ENCODE data around the gene CREB3.

CREB3 gene

DNA sequence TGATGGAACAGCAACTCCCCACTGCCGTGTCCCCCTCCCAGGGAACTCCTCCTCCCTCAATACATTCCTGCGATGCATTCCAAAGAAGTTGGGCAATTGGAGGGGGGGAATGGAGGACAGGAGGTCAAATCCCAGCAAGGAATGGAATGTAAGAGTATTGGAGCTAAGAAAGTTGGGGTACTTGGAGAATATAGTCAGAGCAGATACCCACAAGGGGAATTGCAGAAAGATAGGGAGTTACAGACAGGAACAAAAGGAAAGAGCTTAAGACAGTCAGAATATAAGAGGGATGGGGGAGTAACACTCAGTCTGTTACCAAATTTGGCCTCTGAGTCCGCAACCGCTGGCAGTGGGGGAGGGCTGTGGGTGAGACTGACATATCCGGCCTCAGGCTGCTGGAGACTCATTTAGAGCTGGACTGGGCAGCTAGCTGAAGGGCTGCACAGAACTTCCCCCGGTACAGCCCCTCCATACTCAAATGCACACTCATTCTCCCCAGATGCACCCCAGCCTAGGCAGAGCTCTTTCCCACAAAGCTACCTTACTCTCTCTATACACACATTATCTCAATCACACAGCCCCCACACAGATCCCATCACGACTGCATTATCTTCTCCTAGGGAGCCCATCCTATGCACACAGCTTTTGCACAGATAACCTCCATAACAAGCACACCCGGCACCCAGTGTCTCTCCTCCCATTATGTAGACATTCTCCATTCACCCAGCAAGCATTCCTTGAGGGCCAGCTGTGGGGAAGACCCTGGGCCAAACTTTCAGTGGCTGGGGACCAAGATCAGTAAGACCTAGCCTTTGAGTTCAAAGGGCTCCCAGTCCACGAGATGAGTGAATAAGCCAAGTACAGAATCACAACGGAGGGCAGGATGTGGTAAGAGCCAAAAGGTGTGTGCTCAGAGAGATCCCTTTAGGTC lies 4.2 kb upstream of the CREB3 start:
- no peak for DNase-seq

DNA sequence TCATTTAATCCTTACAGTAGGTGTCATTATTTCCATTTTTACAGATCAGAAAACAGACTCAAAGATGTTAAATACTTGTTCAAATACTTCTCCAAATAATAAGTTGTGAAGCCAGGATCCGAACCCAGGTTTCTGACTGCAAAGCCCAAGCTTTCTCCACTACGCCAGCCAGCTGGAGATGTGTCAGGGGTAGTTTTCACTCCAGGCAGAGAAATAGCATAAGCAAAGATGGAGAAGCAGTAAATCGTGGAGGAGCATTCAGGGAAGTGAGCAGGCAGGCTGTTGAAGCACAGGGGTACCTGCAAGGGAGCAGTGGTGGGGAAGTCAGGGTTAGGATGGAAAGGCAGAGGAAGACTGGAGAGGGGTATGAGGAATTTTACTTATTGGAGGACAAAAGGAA lies 3.4 kb upstream of the CREB3 start:
- DNase-seq, result no peak

DNA sequence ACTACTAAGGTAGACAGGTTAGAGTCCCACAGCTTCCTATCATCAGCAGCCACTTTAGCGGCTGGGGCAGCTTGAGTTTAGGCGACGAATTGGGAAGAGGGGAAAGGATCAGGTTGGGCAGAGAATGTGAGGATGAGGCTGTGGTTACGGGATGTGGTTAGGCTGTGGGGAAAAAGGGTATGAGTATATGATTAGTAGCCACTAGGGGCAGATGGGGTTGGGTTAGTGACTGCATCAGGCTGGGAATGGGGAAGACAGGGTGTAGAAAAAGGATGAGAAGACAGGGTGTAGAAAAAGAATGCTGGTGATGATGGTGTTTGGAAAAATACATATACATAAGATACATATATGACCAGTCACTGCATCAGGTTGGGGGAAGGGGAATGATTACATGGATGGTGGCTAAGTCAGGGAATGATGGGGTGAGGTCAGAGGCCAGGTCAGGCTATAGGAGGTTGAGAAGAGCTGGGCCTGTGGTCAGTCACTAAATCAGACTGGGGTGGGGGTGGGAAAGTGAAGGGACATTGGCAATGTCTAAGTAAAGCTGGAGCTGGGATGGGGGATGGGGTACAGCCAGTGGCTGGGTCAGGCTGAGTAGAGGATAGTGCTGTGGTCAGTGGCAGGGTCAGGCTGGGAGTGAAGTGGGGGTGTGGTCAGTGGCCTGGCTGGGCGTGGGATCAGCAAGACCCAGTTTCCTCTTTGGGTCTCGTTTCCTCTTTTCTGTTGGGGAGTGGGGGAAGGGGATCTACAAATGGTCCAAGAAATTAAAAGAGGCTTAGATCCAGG lies 2.6 kb upstream of the CREB3 start:
- no peak for DNase-seq

DNA sequence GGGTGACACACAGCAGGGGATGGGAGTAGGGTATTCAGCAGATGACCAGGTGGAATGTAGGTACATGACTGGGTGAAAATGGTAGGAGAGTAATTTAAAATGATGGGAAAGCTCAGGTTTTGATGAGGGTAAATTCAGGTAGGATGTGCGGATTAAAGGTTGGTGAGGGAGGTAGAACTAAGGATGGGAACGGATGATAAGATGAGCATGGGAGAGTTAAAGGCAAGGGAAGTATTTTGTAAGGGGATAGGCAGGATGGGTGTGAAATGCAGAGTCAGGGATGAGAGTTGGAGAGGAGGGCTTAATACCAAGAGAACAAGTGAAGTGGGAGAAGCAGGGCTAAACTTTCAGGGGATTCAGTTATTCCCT lies 2.0 kb upstream of the CREB3 start:
- no peak for DNase-seq

DNA sequence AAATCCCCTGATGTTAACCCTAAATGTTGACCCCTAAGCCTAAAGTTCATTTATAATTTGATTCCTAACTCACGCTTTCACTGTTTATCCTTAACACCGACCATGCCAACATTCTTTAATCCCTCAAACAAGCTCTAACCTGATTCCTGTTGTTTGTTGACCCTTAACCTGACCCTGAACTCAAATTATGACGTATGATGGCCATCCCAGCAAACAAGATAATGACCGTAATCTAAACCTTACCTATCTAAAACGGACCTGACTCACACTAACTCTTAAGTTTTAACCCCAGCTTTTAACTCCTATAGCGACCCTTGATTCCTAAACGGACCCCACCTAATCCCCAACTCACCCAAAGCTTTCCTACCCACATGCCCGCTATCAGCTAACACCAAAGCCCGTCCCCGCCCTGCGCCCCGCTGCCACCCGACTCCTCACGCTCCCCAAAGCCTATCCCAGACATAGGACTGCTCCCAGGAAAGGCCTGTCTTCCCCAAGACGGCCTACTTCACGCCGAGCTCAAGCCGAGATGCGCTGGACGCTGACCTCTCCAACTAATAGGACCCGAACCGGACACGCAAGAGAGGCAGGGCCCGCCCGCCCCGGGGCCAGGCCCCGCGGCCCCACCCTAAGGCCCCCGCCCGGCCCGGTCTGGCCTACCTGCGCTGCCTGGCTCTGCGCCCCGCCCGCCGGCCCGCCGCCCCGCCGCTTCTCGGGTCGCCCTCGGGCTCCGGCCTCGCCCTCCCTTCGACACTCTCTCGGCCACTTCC lies 866 bp upstream of the CREB3 start:
- peak in 1 of 4 experiments; percentile 46 for DNase-seq

DNA sequence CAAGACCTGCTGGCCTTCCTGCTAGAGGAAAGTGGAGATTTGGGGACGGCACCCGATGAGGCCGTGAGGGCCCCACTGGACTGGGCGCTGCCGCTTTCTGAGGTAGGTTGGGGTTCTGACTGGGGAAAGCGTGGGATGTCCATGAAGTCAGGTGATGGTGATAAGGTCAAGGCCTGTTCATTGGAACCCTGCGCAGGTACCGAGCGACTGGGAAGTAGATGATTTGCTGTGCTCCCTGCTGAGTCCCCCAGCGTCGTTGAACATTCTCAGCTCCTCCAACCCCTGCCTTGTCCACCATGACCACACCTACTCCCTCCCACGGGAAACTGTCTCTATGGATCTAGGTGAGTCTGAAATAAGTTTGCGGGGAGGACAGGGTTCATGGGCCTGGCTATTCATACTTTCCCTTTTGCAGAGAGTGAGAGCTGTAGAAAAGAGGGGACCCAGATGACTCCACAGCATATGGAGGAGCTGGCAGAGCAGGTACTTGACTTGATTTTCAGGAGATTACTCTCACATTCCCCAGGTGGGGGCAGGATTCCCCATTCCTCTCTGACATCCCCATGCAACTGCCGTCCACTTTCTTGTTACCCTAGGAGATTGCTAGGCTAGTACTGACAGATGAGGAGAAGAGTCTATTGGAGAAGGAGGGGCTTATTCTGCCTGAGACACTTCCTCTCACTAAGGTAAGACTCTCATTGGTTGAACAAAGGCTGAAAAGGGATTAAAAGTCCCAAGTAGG lies 505 bp downstream of the CREB3 start:
- DNase-seq, result no peak

DNA sequence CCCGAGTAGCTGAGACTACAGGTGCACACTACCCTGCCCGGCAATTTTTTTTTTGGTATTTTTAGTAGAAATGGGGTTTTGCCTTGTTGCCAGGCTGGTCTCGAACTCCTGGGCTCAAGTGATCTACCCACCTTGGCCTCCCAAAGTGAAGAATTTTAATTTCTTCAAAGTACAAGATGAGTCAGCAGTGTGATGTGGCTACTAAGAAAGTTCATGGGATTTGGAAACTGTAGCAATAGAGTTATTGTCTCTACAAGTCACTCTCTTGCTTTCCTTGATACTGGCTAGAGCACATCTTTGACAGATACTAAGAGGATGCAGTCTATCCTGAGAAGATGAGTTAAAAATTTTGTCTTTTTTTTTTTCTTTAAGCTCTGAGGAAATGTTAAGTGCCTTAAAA lies 1.6 kb downstream of the CREB3 start:
- DNase-seq, result no peak

DNA sequence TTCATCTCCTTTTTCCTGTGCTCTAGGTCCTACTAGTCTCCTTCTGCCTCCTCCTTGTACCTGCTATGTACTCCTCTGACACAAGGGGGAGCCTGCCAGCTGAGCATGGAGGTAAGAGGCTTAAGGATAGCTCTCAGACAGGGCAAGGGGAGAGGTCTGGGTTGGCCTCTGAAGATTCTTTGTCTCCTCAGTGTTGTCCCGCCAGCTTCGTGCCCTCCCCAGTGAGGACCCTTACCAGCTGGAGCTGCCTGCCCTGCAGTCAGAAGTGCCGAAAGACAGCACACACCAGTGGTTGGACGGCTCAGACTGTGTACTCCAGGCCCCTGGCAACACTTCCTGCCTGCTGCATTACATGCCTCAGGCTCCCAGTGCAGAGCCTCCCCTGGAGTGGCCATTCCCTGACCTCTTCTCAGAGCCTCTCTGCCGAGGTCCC lies 3.8 kb downstream of the CREB3 start:
- peak in 3 of 4 experiments; percentile 29 to 42 (median 30) for DNase-seq

DNA sequence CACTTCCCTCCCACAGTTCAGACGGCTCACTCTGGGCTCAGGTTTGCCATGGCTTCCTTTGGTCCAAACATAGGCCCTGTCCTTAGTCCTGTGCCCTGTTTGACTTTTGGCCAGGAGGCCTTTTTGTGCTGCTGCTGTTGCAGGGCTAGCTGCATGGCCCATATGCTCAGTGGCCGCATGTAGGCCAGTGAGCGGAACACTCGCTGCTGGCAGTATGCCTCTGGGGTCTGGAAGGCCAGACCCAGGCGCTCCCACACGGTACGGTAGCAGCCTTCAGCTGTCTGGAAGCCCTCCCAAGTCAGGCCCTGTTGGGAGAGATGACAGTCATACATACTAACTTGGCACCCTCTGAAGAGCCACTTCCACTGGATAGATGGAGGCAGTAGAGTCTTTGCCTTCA lies 4.7 kb downstream of the CREB3 start:
- DNase-seq, result no peak

DNA sequence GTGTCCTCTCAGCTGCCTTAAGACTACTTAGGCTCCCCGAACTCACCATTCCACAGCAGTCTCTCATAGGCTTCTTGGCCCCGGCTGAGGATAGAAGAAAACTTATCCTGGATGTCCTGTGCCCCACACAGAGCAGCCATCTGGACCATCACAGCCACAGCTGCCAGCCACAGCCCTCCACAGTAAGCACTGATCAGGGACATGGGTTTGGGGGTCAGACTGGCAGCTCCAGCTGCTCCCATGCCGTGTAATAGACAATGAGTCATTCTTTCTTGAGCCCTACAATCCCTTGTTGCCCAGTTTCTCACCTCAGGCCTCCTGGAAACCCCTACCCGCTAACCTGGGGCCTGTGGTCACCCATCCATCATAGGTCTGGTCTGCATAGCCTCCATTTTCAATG lies 5.7 kb downstream of the CREB3 start:
- no peak for DNase-seq

DNA sequence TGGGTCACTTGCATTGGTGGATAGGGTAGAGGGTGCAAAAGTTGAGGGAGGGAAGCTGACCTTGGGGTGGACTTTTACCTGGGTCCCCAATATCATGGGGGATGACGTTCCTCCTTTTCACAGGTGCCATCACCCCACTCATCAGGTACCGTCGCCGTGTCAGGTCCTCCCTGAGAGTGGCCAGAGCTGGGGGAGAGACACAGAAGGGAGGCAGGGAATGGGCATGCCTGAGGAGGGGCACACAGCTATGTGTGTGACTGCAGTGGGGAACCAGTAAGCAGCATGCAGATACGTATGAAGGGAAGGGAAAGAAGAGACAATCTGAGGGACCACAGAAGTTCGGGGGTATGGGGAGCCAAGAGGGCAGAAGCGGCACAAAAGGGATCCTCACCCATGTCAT lies 6.5 kb downstream of the CREB3 start:
- DNase-seq, result no peak

DNA sequence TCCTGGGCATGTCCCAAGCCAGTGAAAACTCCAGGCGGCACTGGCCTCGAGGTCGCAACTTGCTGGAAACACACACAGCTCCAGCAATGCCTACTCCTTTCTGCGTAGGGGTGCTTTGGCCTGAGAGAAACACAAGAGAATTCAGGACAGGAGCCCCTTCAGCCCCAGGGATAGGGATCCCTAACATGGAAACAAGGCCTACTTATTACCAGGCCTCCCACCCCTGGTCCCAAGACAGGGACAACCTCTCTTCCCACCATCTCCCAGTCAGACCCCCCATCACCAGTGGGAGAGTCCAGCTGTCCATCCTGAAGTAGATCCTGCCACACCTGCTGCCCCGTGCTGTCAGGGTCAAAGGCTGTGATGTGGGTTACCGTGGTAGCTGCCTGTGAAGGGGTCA lies 7.8 kb downstream of the CREB3 start:
- no peak for DNase-seq

DNA sequence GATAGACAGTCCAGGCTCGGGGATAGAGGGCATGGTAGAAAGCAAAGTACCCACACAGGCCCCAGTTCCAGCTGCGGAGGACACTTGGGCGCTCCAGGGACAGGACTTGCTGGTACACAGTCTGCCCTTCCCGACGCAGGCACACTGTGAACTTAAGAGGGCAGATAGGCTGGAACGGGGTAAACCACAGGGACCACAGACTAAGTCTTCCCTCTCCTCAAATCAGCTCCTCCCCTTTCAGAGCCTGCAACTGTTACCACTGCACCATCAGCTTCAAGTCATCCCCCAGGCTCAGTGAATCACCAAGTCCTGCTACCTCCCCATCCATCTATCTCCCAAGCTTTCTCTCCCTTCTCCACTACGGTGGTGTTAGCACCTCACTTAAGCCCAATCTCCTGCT lies 9.3 kb downstream of the CREB3 start:
- no peak for DNase-seq

DNA sequence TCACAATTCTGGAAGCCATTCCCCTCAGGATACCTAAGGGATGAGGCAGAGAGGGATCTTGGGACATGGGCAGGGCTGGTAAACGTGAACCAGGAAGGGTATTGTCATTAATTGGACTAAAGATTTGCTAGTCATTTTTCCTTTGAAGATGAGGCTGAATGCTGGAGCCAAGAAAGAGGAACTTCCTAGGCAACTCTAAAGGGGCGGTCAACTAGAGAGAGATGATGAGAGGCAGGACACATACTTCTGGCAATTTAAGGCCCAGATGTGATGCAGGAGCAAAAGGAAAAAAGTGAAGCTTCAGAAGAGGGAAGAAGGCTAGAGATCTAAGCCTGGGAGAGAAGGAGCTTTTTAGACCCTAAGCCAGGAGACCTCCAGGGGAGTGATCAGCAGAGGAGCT lies 11.0 kb downstream of the CREB3 start:
- no peak for DNase-seq

DNA sequence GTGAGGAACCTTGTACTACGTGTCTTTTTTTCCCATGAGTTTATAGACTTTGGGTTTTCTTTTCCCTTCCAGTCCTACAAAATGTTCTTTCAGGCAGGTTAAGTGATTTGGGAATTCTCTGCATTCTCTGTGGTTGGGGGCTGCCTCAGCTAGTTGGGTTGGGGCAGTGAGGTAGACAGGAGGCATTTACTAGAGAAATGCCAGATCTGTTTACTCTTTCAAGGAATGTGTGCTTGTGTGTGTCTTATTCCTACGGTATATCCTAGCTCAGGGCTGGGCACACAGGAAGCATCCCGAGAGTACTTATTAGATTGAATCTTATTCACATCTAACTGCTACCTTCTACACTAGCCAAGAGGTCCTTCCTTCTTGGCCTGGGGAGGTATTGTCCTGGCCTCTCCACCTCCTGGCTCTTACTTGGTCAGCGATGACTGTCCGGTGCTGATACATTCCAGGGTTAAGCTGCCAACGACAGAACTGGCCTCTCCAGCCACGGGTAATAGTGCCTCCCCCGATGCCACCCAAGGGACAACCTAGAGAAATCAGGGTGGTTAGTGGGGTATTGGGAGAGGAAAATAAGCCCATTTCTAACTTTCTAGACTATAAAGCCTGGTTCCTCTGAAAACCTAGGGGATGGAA lies 11.5 kb downstream of the CREB3 start:
- DNase-seq, result no peak

DNA sequence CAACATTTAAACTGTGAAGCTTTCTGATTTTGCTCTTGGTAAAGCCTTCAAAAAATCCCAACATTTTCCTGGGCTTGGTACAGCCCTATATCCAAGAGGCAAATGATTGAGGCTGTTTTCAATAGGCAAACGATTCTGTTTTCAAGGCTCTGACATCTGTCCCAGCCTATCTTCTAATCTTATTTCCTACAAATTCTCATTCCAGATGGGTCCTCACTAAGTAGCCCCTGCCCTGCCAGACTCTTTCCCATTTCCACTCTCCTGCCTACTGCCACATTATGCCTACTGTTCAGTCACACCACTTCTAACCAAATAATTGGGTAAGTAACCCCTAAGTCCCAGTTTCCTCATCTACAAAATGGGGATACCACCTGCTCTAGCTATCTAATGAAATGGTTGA lies 13.1 kb downstream of the CREB3 start:
- no peak for DNase-seq

DNA sequence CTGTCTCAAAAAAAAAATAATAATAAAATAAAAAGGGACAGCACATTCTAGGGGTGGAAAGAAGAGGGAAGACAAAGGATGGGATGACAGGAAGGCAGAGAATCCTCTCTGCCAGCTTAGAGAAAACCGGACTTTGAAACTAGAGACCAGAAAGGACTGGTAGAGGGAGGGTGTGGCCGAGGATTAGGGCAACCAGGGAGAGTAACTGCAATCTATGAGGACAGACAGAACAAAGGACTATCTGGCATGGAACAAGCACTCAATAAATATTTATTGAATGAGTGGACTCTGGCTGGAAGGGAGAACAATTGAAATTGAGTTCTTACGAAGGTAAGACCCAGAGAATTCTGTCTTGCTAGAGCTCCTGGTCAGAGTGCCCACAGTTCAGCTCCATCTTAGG lies 14.1 kb downstream of the CREB3 start:
- DNase-seq, result no peak

DNA sequence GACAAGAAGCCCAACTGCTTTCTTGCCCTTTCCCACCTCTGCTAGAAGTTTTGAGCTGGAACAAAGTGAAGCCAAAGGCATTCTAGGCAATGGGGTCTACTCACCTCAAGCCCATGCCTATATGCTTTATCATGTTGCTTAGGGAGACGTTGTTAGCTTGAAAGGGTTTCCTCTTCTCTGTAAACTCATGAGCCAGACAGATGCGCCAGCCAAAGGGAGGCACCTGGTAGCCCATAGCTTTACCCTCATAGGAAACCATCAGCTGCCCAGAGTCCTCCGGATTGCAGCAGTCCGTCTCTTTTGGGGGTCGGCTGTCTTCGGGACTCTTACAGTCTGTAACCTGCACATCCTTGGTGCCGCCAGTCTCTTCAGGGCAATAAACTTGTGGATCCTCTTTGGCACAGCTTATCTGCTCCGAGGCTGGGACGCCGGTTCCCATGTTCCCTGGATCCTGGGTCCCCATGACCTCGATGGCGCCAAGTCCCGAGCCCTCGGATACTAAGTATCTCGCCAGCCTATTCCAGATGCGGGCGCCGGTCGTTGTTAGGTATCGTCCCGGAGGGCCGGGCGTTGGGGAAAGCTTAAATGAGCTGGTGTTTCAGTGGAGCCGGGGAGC lies 15.9 kb downstream of the CREB3 start:
- DNase-seq, result no peak

DNA sequence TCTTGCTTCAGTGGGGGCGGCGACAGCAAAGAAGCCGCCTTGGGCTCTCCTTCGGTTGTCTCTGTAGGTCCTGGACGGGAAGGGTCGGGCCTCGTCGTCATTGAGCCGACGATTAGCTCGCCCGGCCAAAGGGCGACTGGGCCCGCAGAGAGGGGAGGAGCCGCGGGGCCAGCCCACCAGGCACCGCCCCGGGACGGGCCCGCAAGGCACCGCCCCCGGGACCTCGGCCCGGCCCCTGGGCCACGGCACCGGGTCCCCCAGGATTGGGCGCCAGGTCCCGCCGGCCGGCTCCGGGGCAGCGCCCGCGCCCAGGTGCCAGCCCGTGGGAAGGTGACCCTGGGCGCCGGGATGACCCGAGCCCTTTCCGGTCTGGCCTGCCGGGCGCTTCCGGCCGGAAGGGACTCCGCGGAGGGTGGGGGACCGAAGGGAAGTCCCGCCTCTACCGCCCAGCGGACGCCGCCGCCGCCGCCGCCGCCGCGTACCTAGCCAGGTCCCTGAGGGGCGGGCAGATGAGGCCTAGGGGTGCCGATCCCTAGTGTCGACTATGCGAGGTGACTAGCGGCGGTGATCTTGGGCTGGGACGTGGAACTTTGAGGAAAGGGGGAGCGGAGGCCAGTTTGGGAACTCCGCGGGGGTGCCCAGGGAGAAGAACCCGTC lies 16.5 kb downstream of the CREB3 start, which contains the start of the genes GBA2 and RGP1:
GBA2 (minus strand) TSS at position 371 of the 657 bp plus-strand sequence. CDS start 524 bp downstream, outside the sequence.
RGP1 (plus strand) TSS at position 430 of the 657 bp plus-strand sequence. CDS start 469 bp downstream, outside the sequence.
- DNase-seq, result peak; percentile 38 to 56 (median 46)

DNA sequence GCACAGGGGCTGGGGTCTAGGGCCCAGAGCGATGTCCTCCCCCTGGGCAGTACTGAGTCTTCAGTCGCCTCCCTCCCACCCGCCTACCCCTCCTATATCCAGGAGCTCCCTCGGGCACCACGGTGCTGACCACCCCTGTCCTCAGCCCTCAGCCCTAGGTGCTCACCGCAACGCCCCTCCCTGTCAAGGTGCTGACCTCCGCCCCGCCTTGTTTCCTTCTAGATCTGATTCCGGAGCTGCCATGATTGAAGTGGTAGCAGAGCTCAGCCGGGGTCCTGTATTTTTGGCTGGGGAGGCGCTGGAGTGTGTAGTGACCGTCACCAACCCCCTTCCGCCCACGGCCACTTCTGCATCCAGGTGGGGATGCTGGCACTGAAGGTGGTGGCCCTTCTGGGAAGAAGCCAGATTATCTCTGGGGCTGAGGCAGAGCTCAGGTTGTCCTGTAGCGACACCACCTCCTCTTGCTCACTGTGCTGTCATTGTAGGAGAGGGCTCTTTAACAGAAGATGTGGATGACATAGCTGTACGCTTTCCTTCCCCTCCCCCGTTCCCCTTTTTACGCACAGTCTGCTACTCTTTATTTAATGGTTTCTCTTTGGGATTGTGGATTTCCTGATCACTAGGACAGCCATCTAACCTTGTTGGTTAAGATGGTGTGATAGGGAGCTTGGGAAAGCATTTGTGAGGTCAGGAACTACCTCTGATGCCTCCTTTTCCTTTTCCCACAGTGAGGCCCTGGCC lies 17.2 kb downstream of the CREB3 start:
- peak in 1 of 4 experiments; percentile 13 for DNase-seq

Measured in activated CD4-positive, CD25-positive, alpha-beta regulatory T cell (primary cell).